NCI-H1436 (cell line): Measurements from ENCODE around the gene TFR2.

Experiments
- DNase-seq: peaks from one replicate; lab custom pipeline; 2025; lab: John Stamatoyannopoulos, UW

TFR2 gene

DNA sequence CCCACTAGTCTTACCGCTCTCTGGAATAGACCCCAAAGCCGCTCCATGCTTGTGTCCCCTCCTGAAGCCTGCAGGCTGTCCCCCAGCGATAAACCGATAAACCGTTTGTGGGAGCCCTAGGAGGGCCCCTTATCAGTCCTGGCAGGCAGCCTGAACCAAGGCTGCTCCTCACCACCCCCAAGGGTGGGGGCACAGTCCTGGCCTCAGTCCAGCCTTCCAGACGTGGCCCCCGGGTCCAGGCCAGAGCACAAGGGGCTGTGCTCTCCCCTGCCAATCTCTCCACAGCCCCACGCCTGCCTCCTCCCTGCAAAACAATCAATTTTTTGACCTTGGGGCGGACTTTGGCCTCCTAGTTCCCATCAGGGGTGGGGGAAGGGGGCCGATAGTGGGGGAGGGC is at the start of gene TFR2:
Gene TFR2 (minus strand): TSS at position 90 of the 397 bp plus-strand sequence. CDS start 43 bp downstream, at position 47.
- DNase-seq: no peak

DNA sequence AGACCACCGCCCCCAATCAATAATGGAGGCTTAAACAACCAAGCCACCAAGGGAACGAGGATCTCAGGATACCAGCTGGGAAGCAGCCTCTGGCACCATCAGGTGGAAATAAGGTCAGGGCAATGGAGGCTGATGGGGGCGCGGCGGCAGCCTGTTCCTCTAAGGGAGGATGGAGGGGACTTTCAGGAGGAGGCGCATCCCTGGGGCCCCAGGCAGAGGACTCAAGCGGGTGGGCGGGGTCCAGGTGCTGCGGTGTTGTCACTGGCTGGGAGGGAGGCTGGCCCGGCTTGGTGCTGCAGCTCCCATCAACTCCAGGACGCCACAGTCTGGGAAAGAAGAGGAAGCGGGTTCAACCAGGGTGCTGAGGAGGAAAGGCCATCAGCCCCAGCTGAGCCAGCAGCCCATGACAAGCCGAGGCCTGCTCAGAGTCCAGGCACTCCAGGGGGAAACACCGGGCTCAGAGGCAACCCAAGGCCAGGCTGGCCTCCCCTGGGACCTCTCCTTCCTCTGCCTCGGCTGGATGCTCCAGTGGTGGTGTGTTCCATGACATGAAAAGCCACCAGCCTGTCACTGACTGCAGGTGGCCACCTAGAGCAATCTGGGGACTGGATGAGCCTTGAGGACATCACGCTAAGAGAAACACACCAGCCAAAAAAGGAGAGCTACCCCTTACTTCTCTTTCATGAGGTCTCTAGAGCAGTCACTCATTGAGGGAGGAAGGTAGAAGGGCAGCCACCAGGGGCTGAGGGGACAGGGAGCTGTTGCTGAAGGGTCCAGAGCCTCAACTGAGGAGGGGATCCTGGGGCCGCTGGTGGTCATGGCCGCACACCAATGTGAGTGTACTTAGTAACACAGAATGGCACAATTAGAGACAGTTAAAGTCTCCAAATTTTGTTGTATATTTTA is 48.1 kb upstream of the TFR2 start:
- DNase-seq: no peak

DNA sequence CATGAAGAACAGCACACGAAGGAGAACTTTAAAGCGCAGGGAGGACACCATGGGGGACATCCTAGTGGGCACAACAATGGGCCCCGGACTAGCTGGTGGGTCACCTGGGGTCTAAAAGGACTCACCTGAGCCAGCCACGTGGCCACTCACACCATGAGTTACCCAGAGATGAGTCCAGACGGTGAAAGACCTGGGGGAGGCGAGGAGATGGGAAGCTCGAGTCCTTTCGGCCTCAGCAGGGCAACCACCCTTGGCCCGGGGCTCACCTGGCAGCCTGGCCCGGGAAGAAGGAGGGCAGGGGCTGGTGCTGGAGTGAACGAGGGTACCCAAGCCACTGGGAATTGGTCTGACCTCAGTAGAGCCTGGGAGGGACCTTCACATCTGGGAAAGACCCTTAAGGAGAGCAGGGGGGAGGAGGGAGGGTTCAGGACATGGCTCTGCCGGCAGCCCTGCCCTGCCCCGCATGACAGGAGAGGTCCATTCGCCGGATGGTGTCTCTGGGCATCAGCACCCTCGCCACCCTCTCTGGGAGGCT is 47.0 kb upstream of the TFR2 start:
- DNase-seq: no peak

DNA sequence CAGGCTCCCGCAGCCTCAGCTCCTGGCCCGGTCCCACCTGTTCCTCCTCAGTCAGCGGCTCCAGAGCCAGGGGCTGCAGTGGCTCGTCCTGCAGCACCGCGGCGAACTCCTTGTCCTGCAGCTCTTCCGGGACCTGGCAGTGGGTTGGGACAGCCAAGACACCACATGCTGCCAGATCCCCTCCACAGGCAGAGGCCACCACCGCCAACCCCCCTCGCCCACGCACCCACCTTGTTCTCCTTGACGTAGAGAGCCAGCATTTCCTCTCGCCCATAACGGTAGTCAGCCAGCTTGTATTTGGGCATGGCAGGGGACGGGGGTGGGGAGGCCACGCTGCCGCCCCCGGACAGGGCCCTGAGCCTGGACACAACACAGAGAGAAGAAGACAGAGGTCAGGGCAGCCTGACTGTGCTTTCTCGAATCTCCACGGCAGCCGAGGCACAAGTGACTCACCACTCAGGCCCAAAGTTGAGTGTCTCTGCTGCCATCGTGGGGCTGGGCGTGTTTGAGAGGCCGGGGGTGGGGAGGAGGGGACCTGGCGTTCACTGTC is 46.5 kb upstream of the TFR2 start:
- DNase-seq: no peak

DNA sequence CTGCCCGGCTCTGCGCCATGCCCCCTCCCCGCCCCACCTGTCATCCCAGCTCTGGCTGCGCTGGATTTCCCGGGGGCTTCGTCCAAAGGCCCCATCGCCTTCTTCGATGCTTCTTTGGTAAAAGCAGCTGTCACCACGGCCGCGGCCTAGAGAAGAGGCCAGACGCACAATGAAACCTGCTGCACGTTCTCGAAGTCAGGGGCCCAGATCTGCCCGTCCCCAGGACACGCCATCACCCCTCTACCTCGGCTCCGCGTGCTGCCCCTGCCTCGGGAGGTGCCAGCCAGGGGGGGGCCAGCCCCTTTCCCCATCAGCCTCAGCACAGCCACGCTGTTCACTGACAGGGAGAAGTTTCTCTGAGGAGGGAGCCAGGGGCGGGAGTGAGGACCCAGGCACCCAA is 45.9 kb upstream of the TFR2 start:
- DNase-seq: no peak

DNA sequence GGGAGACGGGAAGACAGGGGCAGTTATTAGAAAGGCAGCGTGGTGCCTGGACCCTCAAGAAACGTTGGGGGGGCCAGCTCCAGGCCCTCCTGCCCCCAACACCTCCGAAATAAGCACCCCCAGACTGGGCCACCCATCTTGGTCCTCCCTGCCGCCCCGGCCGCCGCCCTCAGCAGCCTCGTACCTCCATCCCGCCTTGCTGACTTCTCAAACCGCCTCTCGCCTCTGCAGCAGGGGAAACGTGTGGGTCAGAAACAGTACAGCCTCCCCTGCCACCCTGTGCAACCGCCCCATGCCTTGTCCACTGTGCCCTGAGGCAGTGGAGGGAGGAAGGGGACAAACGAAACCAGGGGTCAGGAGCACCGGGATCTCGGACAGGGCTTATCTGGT is 45.5 kb upstream of the TFR2 start:
- DNase-seq: no peak

DNA sequence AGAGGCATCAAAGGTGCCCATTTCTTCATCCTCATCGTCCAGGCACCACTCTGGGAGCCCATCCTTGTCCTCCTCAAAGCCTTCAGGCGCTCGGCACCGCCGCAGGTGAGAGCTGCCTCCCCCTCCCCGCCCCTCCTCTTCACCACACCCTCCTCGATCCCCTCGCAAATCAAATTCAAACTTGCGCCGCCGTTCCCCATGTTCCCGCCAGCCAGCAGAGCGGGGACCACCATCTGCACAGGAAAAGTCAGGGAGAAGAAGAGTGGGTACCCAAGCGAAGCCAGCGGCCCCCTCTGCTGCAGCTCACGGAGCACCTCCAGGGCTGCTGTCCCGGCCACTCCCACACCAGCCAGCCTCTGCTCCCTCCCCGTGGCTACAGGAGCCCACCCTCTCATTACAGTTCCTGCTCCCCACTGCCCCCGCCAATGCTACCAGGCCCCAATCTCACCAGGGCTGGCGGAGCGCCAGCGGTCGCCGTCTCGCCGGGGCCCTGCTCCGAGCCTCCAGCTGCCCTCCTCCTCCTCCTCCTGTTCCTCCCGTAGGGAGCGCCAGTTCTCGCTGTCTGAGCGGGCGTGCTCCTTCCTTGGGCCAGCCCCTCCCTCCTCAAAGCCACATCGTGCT is 45.0 kb upstream of the TFR2 start:
- no peak for DNase-seq

DNA sequence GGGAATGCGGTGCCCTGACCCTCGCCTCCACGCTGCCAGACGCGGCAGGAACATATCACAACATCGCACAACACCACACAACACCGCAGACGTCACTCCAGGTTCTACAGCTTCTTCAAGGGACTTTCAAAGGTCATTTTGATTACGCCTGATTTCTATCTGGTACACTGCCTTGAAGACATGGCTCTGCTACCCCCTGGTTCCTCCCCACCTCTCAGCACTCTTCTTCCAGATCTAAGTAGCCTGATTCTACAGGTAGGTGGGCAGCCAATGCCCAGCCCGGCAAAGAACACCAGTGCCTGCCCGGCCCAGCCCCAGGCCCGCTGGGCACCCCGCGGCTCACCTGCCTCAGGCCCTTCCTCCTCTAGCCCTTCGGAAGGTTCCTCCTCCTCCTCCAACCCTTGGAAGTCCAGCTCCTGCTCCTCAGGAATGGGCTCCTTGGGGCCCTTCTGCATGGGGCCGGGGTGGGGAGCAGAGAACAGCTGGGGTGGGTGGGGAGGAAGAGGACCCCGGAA is 44.3 kb upstream of the TFR2 start:
- no peak for DNase-seq

DNA sequence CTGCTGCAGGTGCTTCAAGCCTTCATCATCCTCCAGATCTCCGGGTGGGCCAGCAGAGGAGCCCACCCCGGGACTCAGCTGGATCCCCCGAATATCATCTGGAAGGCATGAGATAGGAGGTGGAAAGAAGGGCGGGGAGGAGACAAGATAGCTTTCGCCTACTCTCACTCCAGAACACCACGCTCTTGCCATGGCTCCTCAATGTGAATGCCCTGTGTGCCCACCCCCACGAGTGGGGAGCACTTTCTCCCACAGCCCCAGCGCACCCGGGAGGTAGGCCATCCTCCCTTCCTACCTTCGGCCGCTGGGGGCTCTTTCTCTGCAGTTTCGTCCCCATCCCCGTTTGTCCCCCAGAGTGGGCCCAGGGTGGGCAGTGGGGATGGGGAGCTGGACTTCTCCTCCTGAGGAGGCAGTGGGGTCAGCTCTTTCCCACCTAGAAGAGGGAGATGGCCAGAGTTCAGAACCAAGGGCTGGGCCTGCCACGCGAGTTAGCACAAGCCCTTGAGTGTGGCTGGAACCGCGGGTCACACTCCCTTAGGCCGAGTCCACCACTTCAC is 43.8 kb upstream of the TFR2 start:
- DNase-seq: no peak

DNA sequence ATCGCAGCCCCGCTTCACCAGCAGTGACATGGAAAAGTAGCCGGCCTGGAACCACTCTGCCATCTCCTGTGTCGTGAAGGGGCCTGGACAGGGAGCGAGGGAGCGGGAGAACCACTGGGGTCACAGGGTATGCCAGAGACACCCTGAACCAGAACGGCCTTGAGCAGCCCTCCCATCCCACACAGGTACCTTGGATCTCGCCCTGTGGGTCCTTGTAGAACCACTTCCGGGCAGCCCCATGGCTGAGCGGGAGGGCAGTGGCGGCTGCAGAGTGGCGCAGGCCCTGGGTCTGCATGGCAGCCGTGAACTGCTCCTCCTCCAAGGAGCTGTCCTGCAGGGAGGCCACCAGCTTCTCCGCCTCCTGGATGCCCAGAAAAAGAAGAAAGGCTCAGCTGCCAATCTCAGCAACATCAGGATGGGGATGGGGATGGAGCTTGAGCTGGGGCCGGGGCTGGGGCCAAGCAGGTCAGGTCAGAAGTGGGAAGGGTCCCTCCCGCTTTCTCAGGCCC is 43.2 kb upstream of the TFR2 start:
- DNase-seq: no peak

DNA sequence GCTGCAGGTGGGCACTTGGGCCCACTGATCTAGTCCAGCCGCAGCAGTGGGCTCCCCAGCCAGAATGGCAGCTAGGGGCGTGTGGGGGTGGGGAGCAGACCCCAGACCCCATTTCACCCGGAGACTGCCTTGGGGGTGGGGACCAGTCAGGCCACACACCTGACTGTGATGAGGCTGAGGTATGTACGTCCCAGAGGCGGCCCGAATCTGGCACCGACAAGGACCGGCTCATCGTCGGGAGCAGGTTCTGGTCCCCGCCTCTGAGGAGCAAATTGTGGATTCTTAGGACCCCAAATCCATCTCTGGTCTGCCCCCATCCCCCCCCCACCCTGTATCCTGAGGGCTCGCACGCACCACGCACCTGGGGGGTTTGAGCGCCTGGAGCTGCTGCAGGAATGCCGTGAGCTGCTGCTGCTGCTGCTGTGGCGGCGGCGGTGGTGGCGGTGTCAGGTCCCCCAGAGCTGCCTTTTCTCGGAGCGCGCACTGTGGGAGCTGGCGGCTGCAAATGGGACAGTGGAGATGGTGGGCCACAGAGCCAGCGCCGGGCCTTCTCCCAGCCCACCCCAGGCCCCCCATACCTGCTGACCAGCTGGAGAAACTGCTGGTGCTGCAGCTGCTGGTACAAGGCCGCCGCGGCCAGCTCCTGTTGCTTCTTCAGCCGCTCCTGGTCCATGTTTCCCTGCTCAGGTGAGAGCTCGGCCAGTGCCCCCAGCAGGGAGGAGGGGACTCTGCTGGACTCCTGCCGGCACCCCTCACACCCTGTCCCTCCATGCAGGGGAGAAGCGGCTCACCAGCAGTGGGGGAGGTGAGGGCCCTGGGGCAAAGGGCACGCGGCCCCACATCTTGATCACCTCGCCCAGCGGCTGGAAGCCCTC is 42.5 kb upstream of the TFR2 start:
- DNase-seq: no peak

DNA sequence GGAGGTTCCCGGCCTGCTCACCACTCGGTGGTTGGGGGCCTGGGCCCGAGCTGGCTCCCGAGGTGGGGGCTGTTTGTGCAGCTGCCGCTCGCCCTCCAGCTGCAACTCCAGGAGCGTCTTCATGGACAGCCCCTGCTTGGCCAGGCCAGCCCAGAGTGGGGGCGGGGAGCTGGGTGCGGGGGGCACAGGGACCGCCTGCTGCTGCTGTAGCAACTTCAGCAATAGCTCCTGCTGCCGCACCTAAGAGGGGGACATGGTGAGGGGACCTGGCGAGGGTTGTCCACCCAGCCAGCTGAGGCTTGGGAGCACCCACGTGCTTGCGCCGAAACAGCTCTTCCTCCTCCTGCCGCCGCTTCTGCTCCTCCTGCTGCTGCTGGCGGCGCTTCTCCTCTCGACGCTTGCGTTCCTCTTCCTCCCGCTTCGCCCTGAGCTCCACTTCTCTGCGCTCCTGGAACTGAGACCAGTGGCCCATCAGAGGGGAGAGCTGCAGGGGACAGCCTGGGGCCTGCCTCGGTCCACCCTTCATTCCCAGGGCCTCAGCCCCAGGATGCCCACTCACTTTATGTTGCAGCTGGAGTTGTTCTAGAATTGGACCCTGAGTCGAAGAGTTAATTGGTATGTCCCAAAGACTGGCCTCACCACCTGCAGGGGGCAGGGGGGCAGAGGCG is 41.8 kb upstream of the TFR2 start:
- no peak for DNase-seq

DNA sequence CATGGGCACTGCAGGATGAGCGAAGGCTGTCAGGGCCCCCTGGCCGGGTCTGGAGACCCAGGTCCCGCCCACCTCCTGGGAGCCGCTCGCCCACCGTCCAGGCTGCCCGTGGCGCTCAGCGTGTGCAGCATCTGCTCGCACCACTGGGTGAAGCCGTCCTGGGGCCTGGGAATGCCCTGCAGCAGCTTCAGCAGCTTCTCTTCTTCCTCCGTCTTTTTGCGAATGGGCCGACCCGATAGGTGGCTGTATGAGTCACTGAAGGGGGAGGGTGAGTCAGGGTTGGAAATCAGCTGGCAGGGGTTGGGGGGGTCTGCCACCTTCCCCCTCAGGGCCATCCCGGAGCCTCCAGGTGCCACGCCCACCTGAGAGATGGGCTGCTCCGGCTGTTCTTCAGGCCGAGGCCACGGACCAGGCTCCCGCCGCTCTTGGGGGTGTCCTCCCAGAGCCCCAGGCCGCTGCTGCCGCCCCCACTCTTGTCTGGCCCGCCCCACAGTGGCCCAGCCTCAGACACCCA is 40.9 kb upstream of the TFR2 start:
- DNase-seq: no peak

DNA sequence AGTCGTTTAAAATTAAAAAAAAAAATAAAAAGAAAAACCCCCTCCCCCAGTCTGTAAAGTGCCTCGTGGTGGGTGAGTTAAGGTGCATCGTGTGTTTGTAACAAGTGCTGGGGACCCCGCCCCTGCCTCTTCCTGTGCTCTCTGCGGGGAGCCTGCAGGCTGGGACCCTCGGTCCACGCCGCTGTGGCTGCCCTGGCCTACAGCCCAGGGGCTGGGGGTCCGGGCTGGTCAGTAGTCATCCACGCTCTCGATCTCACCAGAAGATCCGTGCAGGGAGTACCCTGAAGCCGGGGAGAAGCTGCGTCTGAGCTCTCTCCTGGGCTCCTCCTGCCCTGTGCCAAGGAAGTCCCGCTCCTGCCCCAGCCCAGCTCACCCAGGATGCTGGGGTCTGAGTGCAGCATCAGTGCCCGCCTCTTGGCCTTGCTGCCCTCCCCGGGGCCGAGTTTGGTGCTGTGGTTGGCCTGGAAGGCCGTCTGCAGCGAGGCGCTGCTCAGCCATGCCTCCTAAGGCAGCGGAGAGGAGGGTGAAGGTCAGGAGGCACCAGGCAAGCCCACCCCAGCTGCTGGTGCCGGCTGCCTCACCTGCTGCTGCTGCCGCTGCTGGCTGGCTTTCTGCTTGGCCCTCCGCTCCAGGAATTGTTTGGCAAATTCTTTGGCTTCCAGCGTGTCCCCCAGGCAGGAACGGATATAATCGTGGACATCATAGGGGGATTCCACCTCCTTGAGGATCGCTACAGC is 40.3 kb upstream of the TFR2 start:
- DNase-seq: no peak

DNA sequence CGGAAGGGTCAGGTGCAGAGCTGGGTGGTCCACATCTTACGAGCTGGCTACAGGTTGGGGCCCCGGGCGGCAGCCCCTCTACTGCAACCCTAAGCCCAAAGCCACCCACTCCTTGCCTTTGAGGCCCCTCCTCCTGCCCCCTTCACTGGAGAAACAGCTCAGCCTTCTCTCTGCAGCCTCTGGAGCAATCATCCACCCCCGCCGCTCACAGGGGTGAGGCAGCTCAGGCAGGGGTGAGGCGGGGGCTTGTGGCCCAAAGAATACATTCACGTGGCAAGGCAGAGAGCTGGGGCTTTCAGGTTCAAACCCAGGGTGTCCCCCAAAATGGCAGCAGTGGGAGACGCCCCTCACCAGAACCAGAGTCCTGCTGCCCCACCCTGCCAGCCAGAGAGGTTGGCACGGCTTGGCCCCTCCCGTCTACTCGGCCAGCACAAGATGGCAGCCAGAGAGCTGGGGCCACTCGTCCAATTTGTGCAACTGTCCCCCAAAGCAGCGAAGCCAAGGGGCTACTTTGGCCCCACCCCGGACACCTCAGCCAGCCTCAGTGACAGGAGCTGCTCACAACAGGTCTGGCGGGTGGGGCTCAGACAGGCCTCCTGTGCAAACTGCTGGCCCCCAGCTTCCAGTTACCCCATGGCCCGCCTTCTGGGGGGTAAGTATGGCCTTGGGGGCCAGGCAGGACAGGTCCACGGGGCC is 39.4 kb upstream of the TFR2 start:
- DNase-seq: no peak

DNA sequence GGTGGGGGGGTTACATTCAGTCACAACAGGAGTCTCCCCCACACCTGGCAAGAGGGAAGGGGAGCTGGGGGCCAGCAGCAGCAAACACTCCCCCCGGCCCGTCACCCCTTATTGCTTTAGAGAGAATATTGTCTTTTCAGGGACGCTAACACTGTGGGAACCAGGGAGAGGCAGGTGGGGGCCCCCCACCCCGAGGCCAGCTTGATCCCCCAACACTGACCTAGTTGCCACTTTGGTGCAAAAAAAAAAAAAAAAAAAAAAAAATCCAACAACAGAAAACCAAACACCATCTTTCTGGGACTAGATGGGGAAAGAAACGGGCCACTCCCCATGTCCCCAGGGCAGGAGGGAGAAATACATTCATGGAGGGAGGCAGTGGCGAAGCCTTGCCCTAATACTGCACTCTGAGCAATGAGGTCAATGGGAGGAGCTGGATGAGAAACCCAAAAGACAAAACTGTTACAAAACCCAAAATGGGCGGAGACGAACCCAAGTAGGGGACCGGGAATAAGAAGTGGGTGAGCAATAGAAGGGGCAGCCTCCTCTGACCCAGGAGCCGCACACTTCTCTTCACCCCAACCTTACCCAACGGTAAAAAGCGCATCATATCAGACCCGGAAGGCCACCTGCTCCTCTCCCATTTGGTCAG is 38.7 kb upstream of the TFR2 start:
- no peak for DNase-seq

DNA sequence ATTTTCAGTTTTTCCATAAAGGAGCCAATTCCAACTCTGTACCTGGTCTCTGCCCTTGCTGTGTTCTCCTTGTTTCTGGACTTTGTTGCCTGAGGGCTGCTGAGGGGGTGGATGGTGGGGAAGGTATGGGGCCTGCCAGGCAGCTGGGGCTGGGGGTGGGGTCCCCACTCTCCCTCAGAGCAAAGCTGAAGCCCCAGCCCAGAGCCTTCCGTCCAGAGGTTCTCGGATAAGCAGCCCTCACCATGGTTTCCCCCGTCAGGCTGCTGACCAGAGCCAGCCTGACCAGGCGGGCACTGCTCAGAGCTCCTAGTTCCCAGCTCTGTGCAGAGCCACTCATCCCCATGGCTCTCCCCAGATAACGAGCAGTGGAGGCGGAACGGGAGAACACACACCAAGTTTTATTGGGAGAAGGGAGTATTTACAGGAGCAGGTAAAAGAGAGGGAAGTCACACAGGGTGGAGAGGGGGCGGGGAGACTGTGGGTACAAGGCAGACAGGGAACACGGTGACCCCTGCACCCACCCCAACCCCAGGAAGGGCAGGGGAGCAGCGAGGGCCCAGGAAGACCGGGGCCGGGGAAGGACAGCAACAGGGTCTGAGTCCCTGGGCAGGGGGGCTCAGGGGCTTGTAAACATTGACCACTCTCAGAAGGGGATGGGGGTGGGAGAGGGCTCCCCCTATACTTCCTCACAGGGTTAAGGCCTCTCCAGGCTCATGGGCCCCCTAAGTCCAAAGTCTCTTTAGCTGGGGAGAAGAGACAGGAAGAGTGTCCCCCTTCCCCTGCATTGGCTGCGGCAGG is 38.0 kb upstream of the TFR2 start:
- no peak for DNase-seq
